Body of pancreas (tissue), 4 donors: ENCODE measurements around the gene VWCE.

ENCODE experiments used
- CTCF ChIP-seq, 7 experiments: fragments of 450-650 bp in 4 of 7; fragments of 200-600 bp in 3 of 7; sonication (generic) in 3 of 7; IDR thresholded peaks; one replicate each; pipeline ENCODE4 v1.5.1; 2016 to 2019; ENCODE audit warnings: antibody characterized with exemption in 7 of 7
- POLR2A ChIP-seq, 3 donors: fragments of 450-650 bp; IDR thresholded peaks; one replicate each; pipeline ENCODE4 v1.6.1; 2016; ENCODE audit warnings: antibody characterized with exemption in 3 of 3, mild to moderate bottlenecking in 2 of 3

GRCh38 chr11:61332797-61333549, 37.9 kb upstream of the VWCE start, which contains the start of the genes DDB1 and TKFC:
- TF ChIP-seq CTCF (IDR thresholded peaks at IDR 0.05): peak in 1 of 7 experiments; percentile 27
- peak; percentile 73 to 92 (median 85) for TF ChIP-seq POLR2A (IDR thresholded peaks at IDR 0.05)
